Gastroesophageal sphincter (tissue), 4 donors: Measurements from ENCODE around the gene CYREN. TPM values are rescaled to one million over a fixed set of nuclear protein-coding genes. Genes with fewer than 3 reads are reported as not detected.

ENCODE experiments used
- ATAC-seq: fragments of 150-250 bp; one replicate; pipeline ENCODE4 v1.9.1; 2016; ENCODE audit warnings: mild to moderate bottlenecking, moderate library complexity
- H3K27ac ChIP-seq, 4 donors: fragments of 200-600 bp; sonication (generic) in 3 of 4; 1 replicate in 3 of 4; 2 replicates in 1 of 4; pipeline ENCODE4 v1.5.1; 2016 to 2019
- H3K27me3 ChIP-seq: fragments of 200-600 bp; sonication (generic); one replicate; pipeline ENCODE4 v1.5.1; 2019
- H3K36me3 ChIP-seq, 2 donors: fragments of 200-600 bp; sonication (generic); one replicate each; pipeline ENCODE4 v1.5.1; 2019; ENCODE audit warnings: control low read depth in 1 of 2
- H3K4me1 ChIP-seq, 3 donors: fragments of 200-600 bp; sonication (generic); 1 replicate in 2 of 3; 2 replicates in 1 of 3; pipeline ENCODE4 v1.5.1; 2016 to 2019; ENCODE audit warnings: control low read depth in 2 of 3
- H3K4me3 ChIP-seq, 2 donors: fragments of 200-600 bp; sonication (generic); one replicate each; pipeline ENCODE4 v1.5.1; 2019; ENCODE audit warnings: mild to moderate bottlenecking in 1 of 2, moderate library complexity in 1 of 2
- H3K9me3 ChIP-seq, 3 donors: fragments of 200-600 bp; sonication (generic); one replicate each; pipeline ENCODE4 v1.5.1; 2017 to 2019; ENCODE audit warnings: control low read depth in 2 of 3
- CTCF ChIP-seq, 4 experiments: fragments of 200-600 bp in 2 of 4; fragments of 450-650 bp in 2 of 4; sonication (generic) in 1 of 4; IDR thresholded peaks; one replicate each; pipeline ENCODE4 v1.5.1; 2017 to 2019; ENCODE audit warnings: antibody characterized with exemption in 4 of 4, mild to moderate bottlenecking in 2 of 4, moderate library complexity in 2 of 4
- EP300 ChIP-seq: sonication (generic); formaldehyde crosslinking; IDR thresholded peaks from one replicate; pipeline ENCODE4 v1.6.1; 2017; ENCODE audit warnings: antibody characterized with exemption, mild to moderate bottlenecking
- POLR2A ChIP-seq, 2 donors: fragments of 450-650 bp; IDR thresholded peaks; one replicate each; pipeline ENCODE4 v1.6.1; 2017; ENCODE audit warnings: antibody characterized with exemption in 2 of 2, mild to moderate bottlenecking in 2 of 2, moderate library complexity in 1 of 2
- POLR2AphosphoS5 ChIP-seq: sonication (generic); formaldehyde crosslinking; IDR thresholded peaks from one replicate; pipeline ENCODE4 v1.6.1; 2017; ENCODE audit warnings: antibody characterized with exemption
- WGBS, 2 donors: methylation state at CpG; one replicate each; pipeline ENCODE4 v1.1.5; 2018; ENCODE audit warnings: low coverage in 1 of 2; 5-methylcytosine and 5-hydroxymethylcytosine counted together
- total RNA-seq, 4 donors: library from RNA; depleted of rRNA; stranded (reverse); fragments of >200 nt; gene quantifications; one replicate each; pipeline ENCODE4 v1.1.0, GENCODE V29; 2016

Gene CYREN
- total RNA-seq, 4 donors from 2014 or later, result 37.0 to 60.3 (median 49.7) TPM

- peaks cover 0 to 18% of the 10 kb centered on the region in 2 donors for H3K36me3 ChIP-seq
- H3K4me1 ChIP-seq, result peaks cover 0 to 68% (median 13%) of the 10 kb centered on the region in 3 donors
- WGBS, 2 donors, result 55 to 56% methylated on average over 4 to 5 of the region's 5 CpGs
Observed at GRCh38 chr7:135160098-135160857, 10.2 kb downstream of the CYREN start.

GRCh38 chr7:135159359-135160085, 11.0 kb downstream of the CYREN start:
- 58 to 90% methylated on average over 2 of the region's 2 CpGs for WGBS, 2 donors
- Histone ChIP-seq H3K4me3 (no peak overlapping the region), H3K4me1 (peaks cover 0 to 60% (median 11%) of the 10 kb centered on the region in 3 donors), H3K27me3 (no peaks in the 10 kb centered on the region), H3K36me3 (peaks cover 0 to 11% of the 10 kb centered on the region in 2 donors), H3K9me3 (peaks cover 0 to 11% (median 0%) of the 10 kb centered on the region in 3 donors), H3K27ac (peak overlapping the region in 3 of 4 donors; percentile 33 to 55 (median 51))
- ATAC-seq, result no peak
- TF ChIP-seq CTCF (IDR thresholded peaks at IDR 0.05), result no peak
- TF ChIP-seq POLR2AphosphoS5, result no peak
- no peak for TF ChIP-seq EP300
- no peak for TF ChIP-seq POLR2A (IDR thresholded peaks at IDR 0.05)

More at GRCh38 chr7:135160098-135160857, 10.2 kb downstream of the CYREN start:
- Histone ChIP-seq H3K27ac (peak overlapping the region in 3 of 4 donors; percentile 51 to 64 (median 55)), H3K27me3 (no peaks in the 10 kb centered on the region), H3K4me3 (no peak overlapping the region), H3K9me3 (peaks cover 0 to 11% (median 0%) of the 10 kb centered on the region in 3 donors)
- peak; percentile 36 for ATAC-seq
- TF ChIP-seq CTCF (IDR thresholded peaks at IDR 0.05) (no peak), POLR2A (IDR thresholded peaks at IDR 0.05) (no peak), EP300 (no peak), POLR2AphosphoS5 (no peak)

- H3K4me1 ChIP-seq, result peaks cover 0 to 54% (median 9%) of the 10 kb centered on the region in 3 donors
- H3K36me3 ChIP-seq, result peaks cover 0 to 4% of the 10 kb centered on the region in 2 donors
Observed at GRCh38 chr7:135158874-135159273, 11.6 kb downstream of the CYREN start.

GRCh38 chr7:135158141-135158655, 12.3 kb downstream of the CYREN start:
- no peak overlapping the region for H3K4me3 ChIP-seq
- peak overlapping the region in 2 of 4 donors; percentile 0 to 7 for H3K27ac ChIP-seq
- 80 to 100% methylated on average over 1 of the region's 1 CpG for WGBS, 2 donors
- H3K9me3 ChIP-seq, result peaks cover 0 to 11% (median 0%) of the 10 kb centered on the region in 3 donors
- no peaks in the 10 kb centered on the region for H3K36me3 ChIP-seq
- no peaks in the 10 kb centered on the region for H3K27me3 ChIP-seq
- peaks cover 0 to 51% (median 9%) of the 10 kb centered on the region in 3 donors for H3K4me1 ChIP-seq
- TF ChIP-seq POLR2AphosphoS5, result no peak
- no peak for TF ChIP-seq EP300
- no peak for TF ChIP-seq POLR2A (IDR thresholded peaks at IDR 0.05)
- no peak for TF ChIP-seq CTCF (IDR thresholded peaks at IDR 0.05)
- ATAC-seq, result peak; percentile 11

More at GRCh38 chr7:135158874-135159273, 11.6 kb downstream of the CYREN start:
- H3K4me3 ChIP-seq, result no peak overlapping the region
- H3K9me3 ChIP-seq, result peaks cover 0 to 11% (median 0%) of the 10 kb centered on the region in 3 donors
- 58% methylated on average over 3 of the region's 6 CpGs; no CpG with 5 or more reads in 1 of the 2 donors for WGBS, 2 donors
- no peaks in the 10 kb centered on the region for H3K27me3 ChIP-seq
- no peak for ATAC-seq
- peak overlapping the region in 3 of 4 donors; percentile 0 to 16 (median 7) for H3K27ac ChIP-seq
- TF ChIP-seq POLR2A (IDR thresholded peaks at IDR 0.05), result no peak
- TF ChIP-seq CTCF (IDR thresholded peaks at IDR 0.05), result no peak
